HG02884 (cell line): ENCODE measurements around the gene TMEM115.
A peak's percentile ranks its signal among the peaks of the same experiment; 100 is the strongest.

Experiments
- ATAC-seq: cut with Tn5 transposase; IDR thresholded peaks from one replicate; pipeline ENCODE4 v1.9.1; 2021; ENCODE audit warnings: mild to moderate bottlenecking, moderate library complexity; ENCODE audit not compliant: unreplicated experiment

Gene TMEM115, protein sequence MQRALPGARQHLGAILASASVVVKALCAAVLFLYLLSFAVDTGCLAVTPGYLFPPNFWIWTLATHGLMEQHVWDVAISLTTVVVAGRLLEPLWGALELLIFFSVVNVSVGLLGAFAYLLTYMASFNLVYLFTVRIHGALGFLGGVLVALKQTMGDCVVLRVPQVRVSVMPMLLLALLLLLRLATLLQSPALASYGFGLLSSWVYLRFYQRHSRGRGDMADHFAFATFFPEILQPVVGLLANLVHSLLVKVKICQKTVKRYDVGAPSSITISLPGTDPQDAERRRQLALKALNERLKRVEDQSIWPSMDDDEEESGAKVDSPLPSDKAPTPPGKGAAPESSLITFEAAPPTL

DNA sequence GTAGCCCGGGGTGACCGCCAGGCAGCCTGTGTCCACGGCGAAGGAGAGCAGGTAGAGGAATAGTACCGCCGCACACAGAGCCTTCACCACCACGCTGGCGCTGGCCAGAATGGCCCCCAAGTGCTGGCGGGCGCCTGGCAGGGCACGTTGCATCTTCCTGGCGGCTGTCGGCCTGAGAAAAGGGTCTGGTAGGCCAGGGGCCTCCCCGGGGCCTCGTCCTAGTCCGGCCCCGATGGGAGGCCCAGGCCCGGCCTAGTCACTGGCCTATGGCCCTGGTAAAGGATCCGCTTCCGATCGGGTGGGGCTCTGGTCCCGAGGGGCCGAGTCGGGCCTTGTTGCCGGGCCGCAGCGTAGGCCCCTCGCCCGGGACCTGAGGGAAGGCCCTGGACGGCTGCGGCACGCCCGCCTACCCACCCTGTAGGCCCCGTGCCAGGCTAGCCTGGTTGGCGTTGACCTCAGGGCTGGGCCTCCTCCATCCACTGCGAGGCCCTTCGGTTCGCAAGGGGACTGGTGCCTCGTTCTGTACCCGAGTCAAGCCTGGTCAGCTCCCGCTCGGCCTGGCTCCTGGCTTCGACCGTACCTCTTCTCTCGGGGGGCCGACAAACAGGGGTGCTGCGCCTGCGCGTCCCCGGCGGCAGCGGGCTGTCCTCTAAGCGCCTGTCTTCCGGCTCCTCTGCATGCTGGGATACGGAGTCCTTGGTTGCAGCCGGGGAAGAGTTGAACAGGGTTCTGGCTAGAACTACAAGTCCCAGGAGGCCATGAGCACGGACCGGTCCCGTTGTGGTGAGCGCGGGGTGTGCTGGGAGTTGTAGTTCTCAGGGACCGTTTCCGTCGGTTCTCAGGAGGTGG is at the start of gene TMEM115:
Gene TMEM115 (minus strand): TSS at position 611 of the 849 bp plus-strand sequence. CDS start 458 bp downstream, at position 153.
- peak; percentile 99 for ATAC-seq

DNA sequence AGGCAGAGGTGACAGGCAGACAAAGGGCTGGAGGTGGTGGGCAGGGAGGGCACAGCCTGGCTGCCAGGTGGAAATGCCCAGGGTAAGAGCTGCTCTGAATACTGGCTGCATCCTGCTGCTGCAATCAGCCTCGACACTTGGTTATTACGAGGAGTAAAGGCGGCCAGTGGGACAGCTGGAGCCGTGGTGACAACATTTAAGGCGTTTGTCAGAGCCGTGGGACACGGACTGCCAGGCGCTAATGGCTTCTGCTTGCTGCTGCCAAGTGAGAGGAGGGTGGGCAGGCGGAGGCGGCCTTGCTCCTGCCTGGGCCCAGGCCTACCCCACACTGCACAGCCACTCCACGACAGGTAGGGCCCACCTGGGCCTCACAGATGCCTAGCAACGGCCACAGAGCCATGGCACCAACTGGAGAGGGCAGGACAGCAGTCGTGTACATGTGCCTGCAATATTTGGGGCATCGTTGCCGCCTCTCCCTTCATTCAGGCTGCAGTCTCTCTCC is 49.2 kb upstream of the TMEM115 start:
- no peak for ATAC-seq

DNA sequence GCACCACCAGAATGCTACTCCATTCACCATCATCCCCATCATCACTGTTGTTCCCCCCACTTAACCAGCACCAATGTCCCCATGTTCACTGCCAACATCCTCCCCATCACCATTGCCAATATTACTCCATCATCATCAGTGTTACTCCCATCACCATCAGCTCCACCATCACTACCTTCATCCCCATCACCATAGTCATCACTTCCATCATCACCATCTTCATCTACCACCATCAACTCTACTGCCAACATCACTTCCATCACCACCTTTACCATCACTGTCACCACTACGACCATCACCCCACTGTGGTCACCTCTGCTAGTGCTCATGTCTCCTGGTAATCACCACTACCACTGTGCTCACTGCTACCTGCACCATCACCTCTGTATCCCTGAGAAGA is 47.2 kb upstream of the TMEM115 start:
- ATAC-seq = no peak

DNA sequence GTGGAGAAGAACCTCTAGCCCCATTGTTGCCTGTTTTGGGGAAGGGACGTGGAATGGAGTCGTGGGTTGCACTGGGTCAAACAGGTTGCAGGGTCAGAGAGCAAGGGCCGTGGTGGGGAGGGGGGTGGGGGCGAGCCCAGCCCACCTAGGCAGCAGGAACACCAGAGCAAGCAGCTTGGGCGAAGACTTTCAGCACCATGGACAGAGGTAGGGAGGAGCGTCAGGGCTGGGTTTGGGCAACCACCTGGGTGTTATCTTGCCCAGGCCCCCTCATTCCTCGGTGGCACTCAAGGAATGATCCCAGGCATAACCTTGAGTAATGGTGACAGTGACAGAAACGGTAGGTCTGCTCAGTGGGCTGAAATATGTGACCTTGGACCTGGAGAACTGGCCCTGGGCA is 45.9 kb upstream of the TMEM115 start:
- no peak for ATAC-seq

DNA sequence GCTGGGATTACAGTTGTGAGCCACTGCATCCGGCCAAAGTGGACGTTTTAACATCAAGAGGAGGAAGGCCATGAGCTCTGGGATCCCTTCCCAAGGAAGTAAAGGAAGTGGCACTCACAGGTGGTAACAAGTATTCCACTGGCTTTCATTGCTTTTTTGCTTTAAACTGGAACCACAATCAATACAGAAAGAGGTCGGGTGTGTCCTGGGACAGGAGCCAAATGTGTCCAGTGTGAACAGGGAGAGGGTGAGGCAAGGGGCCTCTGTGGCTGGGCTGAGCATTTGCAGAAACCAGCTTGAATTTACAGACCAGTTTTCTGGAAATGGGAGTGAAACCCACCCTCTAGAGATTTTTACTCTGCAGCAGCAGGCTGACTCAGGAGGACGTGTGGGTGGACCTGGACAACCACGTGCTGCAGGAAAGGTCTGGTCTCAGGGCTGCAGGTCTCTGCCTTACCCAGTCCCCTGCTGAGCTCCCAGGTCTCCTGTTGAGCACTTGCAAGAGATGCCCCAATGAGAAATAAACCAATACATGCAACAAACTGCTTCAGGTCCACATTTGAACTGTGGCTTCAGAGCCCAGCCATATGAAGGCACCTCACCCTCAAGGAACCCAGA is 42.8 kb upstream of the TMEM115 start:
- ATAC-seq = no peak

DNA sequence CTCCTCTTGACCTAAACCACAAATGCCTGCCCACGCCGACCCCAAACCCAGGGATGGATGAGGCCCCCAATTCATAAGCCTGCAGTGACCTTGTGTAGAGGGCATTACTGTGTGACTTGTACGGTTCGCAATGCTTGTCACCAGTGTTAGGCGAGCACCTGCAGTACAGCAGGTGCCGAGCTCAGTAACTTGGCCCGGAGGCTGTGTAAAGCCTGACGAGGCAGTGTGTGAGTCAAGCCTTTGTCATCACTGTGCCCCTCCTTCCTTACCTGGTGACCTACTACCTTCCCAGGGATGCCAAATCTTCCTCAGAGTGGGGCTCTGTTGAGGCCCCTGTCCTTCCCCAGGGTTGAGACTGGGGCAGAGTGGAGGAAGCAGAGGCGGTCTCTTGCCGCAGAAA is 37.2 kb upstream of the TMEM115 start:
- no peak for ATAC-seq

DNA sequence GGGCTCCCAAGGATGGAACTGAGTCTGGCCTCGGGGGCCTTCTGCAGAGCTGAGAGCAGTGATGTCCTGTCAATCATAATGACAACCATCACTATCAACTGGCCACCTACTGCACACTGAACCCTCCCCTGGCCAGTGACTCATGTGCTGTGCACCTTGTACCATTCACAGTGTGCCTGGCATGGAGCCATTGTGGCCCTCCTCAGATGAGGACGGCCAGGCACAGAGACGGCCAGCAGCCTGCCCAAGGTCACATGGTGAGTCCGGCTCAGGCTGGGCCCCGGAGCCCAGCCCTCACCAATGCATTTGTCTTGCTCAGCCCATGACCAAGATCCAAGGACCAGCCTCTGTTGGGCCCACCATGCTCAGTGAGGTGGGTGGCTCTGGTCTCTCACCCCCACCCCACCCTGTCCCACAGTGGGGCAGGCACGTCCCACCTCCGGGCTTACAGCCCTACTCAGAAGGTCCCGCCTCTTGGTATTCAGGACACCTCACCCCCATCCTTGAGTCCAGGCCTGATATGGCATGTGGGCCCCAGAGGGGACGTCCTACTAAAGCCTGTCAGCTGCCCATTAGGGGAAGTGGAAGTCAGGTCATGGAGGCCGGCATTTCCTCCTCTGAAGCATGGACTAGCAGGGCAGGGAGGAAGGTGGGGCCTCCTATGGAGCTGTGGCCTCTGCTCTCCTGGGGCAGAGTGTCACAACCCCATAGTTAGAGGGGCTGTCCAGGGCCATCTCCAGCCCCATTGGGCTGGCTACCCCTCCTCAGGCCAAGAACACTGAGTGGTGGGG is 35.9 kb upstream of the TMEM115 start:
- no peak for ATAC-seq

DNA sequence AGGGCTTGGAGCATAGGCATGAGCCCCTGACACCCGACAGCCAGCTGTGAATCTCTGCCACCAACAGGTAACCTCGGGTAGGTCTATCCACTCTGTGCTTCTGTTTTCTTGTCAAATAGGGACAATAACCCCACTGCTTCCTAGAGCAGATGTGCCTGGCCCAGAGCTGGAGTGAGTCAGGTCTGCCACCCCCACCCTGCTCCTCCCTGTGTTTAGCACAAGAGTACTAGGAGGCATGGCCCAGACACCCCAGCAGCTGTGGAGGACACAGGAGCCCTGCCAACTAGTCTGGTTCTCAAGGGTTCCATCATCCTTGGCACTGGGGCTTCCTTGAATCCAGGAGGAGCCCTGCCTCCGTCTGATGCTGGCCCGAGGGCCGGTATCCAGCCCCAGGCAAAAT is 33.7 kb upstream of the TMEM115 start:
- no peak for ATAC-seq

DNA sequence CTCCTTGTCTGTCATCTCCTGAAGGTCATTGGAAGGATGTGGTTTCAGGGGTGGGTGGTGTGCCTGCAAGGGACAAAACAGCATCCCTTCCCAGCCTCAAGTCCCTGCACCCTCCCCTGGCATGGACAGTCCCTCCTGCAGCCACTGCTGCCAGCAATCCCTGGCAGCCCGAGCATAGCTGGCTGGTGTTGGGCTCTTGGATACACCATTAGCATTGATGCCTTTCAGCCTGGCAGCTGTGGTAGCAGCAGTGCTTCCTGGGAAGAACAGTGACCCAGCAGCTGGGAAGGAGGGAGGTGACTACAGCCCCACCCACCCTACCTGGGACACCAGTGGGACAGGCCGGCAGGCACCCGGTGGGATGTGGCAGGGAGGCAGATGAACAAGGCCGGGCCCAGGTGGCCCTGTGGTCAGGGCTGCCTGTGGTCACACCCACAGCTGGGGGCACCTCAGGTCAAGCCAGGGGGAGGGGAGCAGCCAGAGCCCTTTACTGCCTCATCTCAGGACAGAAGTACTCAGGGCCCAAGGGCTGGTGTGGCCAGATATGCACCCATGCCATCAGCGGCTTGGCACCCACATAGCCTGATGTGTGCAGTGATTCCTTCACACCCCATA is 32.9 kb upstream of the TMEM115 start:
- no peak for ATAC-seq

DNA sequence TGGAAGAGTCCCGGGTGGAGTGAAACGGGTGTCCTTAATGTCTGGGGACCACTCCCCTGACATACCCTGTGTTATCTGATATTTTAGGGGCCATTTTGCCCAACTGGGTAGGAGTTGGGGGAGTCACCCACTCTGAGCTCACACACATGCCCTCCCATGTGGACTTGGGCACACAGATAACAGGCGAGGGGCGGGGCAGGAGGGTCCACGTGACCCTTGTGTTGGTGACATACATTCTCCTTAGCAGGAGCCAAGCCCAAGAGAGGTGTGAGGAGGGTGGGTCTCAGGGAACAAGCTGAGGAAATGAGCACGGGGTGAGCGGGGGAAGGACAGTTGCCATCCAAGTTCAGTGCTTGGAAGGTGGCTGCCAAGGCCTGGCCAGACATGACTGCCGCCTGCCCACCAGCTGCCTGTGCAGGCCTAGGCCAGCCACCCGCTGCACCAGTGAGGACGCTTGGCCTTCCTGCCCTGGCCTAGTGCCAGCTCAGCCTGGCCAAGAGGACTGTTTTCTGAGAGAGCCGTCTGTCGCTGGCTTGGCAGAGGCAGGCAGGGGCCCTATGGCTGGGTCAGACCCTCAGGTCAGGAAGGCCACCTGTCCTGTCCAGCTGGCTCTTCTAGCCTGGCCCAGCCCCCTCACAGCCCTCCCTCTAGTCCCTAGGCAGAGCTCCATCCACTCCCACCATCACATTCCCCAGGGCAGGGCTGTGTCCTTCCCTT is 31.3 kb upstream of the TMEM115 start:
- no peak for ATAC-seq

DNA sequence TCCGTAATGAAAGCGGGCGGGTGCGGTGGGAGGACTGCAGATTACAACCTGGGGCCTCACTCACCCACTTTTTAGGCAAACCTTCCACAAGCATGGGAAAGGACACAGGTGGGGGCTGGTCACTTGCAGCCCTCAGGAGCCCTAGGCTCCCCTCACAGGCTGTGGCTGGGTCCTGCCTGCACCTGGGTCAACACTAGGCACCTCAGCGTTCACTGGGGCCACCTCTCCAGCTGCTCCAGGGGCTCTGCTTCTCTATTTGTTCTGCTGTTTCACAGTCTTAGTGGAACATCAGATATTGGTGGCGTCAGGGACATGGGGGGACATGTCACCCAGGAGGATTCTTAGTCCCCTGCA is 30.1 kb upstream of the TMEM115 start:
- ATAC-seq = no peak

DNA sequence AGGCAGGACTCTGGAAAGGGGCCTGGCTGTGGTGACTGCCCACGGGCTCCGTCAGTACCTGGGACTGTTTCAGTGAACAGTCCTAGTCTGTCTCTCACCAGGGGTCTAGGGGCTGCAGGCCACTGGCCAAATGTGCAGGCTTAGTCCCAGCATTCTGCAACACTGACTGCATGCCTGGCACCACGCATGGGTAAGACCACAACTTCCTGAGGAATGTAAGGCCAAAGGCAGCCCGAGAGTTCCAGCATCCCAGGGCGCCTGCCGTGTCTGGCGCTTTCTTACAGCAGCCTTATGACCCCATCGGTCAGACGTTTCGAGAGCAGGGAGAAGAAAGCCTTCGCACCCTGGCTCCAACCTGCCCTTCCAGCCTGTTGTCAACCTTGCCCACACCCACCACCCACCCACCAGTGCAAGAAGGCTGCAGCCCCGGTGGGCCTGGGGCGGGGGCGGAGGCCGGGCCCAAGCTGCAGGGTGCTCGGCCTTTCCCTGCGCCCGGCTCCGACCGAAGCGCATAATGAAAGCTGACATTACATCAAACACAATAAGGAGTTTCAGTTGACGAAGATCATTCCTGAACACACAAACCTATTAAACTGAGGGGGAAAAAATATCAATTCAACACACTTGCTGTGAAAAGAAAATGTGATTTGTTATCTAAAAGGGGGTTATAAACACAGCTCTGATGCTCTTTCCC is 29.5 kb upstream of the TMEM115 start:
- no peak for ATAC-seq

DNA sequence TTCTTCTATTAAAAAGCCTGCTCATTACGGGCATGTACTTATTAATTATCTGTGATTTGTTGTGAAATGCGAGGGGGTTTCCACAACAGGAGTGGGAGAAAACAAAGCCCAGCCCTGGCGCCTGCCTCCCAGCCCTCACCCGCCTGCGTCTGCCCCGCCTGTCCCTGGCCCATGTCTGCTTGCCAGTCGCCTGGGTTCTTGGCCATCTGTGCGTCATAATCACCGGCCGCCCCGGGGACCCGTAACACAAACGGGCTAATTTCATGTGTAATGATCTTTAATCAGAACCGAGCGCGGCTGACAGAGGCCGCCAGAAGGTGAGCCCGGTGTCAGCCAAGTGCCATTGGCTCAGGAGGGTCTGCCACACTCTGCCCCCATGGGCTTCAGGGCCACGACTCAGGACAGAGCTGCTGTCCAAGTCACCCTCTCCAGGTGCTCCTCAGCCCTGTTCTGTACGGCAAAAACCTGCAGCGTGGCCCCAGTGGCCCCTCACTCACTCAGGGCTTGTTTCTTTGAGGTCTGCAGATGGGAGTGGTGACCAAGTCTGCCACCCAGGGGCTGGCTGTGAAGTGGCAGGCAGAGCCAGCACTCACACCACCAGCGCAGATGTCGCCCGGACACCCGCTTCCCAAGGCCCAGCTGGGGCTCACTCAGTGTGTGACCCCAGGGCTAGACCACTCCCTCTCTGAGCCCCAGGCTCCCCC is 28.8 kb upstream of the TMEM115 start:
- no peak for ATAC-seq

DNA sequence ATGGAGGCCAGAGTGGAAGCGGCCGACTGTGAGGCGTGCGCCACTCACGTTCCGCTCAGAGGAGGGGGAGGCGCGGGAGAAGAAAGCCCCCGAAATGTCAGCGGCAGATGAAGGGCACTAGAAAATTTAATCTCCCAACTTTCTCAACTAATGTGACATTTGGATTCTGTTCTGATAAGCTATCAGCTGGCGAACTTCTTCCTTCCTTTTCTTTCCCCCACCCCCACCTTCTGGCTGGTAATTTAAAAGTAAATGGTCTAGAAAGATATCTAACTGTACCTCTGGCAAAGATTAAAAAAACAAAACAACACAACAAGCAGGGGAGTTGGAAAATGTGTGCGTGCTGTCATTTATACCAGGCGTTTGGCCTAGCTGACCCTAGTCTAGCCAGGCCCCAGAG is 26.4 kb upstream of the TMEM115 start:
- ATAC-seq = no peak

DNA sequence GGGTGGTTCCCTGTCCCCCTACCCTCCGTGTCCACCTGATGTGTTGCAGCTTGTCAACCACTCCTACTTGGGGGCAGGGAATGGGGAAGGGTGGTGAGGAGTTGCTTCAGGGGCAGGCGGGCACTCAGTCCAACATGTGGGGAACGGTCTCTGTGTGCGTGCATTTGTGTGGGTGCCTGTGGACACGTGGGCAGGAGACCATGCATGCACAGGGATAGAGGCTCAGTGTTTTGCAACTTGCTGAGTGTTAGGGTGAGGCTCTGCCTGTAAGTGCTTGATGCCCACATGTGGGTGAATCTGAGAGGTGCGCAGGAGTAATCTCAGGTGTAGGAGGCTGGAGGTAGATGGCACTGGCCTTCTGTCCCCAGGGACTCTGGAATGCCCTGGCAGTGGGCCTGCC is 24.4 kb upstream of the TMEM115 start:
- ATAC-seq = no peak

DNA sequence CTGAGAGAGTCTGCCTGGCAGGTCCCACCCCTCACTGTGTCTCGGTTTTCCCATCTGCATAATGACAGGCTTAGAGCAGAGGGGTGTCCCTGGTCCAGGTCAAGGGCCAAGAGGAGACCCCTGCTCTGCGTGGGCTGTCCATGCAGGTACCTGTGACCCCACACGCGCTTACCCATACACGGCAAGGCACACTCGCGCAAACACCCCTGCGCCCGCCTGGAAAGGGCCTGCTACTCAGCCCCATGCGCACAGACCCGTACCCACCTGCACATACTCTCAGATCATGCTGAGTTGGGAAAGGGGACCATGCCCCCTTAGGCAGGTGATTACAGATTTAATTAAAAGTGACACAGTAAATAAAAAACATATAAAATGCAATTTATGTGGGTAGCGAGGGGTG is 23.4 kb upstream of the TMEM115 start:
- ATAC-seq = no peak

DNA sequence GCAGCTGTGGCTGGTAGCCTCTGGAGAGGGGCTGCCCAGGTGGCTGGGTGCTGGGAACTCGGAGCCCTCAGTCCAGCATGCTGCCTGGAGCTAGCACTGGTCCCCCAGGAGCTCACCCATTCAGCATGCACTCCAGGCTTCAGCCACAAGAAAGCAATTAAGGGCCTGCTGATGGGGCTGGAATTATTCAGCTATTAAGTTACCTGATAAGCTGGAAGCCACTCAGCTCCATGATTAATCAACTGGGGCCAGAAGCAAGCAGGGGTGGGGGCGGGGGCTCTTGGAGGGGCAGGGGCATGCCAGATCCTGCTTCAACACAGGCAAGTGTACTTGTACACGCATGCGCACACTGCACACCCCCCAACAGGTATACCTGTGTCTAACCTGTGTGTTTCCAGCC is 22.1 kb upstream of the TMEM115 start:
- no peak for ATAC-seq

DNA sequence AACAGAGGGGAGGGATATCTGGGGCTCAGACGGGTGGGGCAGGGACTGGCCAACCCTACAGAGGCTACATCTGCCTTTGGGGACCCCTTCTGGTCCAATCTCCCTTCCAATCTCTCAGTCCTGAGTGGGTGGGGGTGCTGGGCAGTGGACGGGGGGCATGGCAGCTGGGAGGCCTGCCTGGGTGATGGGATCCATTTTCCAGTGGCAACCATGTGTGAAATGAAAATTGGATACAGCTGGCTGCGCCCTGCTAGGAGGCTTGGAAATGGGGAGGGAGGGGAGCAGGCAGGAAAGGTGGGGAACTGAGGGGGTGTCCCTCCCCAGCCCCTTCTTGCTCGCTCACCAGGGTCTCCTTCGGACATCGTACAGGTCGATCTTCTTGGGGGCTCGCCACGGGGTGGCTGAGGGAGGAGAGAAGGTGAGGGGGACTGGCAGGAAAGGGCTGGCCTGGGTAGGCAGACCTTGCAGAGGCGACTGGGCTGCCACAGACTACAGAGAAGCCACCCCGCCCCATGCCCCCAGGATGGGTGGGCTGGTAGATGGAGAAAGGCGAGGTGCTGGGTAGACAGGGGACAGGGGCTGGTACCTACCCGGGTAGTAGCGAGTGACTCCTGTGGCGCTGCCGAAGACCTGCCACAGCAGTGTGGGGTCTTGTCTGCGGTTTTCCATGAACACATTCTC is 21.2 kb upstream of the TMEM115 start:
- no peak for ATAC-seq
